Measurements from ENCODE around the gene CELSR1. TPM values are rescaled to one million over a fixed set of nuclear protein-coding genes. Genes with fewer than 3 reads are reported as not detected.

Gene CELSR1, protein sequence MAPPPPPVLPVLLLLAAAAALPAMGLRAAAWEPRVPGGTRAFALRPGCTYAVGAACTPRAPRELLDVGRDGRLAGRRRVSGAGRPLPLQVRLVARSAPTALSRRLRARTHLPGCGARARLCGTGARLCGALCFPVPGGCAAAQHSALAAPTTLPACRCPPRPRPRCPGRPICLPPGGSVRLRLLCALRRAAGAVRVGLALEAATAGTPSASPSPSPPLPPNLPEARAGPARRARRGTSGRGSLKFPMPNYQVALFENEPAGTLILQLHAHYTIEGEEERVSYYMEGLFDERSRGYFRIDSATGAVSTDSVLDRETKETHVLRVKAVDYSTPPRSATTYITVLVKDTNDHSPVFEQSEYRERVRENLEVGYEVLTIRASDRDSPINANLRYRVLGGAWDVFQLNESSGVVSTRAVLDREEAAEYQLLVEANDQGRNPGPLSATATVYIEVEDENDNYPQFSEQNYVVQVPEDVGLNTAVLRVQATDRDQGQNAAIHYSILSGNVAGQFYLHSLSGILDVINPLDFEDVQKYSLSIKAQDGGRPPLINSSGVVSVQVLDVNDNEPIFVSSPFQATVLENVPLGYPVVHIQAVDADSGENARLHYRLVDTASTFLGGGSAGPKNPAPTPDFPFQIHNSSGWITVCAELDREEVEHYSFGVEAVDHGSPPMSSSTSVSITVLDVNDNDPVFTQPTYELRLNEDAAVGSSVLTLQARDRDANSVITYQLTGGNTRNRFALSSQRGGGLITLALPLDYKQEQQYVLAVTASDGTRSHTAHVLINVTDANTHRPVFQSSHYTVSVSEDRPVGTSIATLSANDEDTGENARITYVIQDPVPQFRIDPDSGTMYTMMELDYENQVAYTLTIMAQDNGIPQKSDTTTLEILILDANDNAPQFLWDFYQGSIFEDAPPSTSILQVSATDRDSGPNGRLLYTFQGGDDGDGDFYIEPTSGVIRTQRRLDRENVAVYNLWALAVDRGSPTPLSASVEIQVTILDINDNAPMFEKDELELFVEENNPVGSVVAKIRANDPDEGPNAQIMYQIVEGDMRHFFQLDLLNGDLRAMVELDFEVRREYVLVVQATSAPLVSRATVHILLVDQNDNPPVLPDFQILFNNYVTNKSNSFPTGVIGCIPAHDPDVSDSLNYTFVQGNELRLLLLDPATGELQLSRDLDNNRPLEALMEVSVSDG (N-terminal part only)
- 18.6 and 52.2 TPM in 2 replicates for total RNA-seq

- peak in 1 of 2 donors; percentile 65 for DNase-seq (ENCODE audit: low read depth in 2 of 2)
These were observed at the start of gene CELSR1 for GRCh38 chr22:46537225-46537945. CELSR1 (minus strand) TSS chr22:46537620; CDS start chr22:46537170, 450 bp downstream.

DNA sequence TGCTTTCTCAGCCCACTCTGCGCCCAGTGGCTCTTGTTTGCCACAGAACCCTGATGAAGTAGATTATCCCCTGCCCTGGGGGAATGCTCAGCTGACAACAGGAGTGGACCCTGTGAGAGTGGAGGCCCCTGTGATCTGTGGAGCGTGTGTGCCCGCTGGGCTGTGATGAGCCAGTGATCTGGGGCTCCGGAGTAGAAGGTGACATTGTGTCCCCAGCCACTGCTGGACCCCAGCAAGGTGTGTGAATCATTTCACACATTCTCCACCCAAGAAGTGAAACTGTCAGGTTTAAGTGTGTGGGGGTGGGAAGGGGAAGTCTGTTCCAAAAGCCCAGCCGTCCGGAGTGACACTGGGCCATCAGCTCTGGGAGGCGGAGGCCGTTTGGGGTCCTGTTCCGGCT lies 49.6 kb upstream of the CELSR1 start:
- DNase-seq (ENCODE audit: low read depth in 2 of 2) = no peak

GRCh38 chr22:46586531-46587011 lies 49.2 kb upstream of the CELSR1 start:
- no peak for DNase-seq (ENCODE audit: low read depth in 2 of 2)

DNA sequence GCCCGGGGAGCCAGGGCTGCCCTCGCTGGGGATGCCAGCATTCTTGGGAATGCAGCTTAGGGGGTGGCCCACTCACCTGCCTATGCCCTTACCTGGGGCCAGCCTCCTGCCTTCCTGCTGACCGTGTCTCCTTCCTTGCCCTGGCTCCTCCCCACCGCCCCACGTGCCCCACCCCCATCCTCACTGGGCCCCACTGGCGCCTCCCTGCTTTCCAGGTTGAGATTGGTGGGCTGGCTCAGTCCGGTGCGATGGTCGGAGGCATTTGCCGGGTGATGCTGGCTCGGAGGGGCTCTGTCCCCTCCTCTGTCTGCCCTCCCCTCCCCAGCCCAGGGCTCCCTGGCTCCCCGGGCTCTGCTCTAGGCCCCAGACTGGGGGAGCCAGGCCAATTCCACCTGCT lies 48.7 kb upstream of the CELSR1 start:
- DNase-seq (ENCODE audit: low read depth in 2 of 2) = no peak

DNA sequence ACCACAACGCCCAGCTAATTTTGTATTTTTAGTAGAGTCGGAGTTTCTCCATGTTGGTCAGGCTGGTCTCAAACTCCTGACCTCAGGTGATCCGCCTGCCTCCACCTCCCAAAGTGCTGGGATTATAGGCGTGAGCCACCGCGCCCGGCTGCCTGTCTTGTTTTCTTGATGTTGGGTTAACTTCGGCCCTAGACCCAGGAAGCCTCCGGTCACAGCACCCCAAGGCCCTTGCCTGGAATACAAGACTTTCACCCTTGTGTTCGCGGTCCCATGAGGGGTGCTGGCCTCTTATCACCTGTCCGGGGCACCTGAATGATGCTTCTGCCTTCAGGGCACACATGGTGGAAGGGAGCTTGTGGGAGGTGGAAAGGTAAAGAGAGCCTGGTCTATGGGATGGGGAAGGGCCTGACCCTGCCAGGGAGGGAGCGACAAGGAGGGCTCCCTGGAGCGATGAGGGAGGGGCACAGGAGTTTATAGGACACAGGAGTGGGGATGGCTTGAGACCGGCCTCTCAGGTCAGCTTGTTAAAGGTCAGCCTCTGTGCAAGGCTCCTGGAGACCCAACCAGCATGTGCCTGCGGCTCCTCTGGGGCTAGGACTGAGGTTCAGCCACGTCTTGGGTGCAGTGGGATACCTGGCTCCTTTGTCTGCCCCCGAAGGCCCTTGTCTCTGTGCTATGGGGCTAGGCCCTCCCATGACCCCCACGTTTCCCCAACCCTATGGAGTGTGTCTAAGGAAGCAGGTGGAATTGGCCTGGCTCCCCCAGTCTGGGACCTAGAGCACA lies 48.1 kb upstream of the CELSR1 start:
- no peak for DNase-seq (ENCODE audit: low read depth in 2 of 2)

DNA sequence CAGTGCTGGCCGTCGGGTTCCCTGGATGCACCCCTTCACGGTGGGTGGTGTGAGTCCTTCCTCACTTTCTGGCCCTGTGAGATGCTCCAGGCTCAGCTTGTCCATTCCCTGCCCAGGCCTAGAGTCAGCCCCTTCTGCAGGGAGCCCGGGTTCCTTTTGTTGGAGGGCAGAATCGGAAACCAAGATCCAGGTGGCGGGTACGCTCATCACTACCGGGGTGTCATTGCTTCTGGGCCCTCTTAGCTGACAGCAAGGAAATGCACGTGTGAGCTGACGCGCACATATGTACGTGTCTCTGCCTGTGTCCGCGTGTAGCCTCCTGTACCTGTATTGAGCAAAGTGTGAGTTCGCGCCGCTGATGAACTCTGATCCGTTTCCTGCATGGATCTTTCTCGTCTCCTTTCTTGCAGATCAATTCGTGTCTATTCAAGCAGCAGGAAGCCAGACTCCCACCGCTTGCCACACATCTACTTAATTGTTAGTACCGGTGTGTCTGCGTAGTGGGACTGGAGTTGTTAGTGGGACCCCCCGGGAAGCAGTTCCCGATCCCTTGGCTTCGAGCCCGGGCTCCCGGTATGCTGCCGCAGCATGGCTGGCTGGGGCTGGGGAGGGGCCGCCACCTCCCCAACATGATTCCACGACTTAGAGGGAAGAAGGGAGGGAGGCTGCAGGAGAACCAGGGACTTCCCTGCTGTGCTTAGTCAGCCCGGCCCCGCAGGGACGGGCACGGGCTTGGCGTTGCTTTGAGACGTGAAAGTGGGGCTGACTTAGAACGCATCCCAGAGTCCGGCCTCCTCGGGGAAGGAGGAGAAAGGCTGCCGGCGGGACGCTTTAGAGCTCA lies 46.9 kb upstream of the CELSR1 start:
- no peak for DNase-seq (ENCODE audit: low read depth in 2 of 2)

DNA sequence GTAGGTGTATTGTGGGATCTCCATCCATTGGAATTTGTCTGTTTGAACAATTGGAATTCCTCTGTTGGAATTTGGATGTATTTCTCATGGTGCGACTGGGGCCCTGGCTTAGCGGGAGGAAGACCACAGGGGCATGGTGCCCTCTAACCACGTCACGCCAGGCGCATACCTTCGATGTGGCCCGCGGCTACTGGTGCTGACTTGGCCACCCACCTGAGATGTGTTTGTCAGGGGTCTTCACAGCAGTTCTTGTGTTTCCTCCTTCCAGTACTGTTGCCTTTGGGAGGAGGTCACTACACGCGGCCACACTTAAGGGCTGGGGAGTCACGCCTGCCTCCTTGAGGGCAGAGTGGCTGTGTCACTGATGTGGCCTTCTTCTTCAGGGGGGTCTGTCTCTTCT lies 46.2 kb upstream of the CELSR1 start:
- DNase-seq (ENCODE audit: low read depth in 2 of 2) = no peak

GRCh38 chr22:46582281-46582933 lies 45.0 kb upstream of the CELSR1 start:
- no peak for DNase-seq (ENCODE audit: low read depth in 2 of 2)

DNA sequence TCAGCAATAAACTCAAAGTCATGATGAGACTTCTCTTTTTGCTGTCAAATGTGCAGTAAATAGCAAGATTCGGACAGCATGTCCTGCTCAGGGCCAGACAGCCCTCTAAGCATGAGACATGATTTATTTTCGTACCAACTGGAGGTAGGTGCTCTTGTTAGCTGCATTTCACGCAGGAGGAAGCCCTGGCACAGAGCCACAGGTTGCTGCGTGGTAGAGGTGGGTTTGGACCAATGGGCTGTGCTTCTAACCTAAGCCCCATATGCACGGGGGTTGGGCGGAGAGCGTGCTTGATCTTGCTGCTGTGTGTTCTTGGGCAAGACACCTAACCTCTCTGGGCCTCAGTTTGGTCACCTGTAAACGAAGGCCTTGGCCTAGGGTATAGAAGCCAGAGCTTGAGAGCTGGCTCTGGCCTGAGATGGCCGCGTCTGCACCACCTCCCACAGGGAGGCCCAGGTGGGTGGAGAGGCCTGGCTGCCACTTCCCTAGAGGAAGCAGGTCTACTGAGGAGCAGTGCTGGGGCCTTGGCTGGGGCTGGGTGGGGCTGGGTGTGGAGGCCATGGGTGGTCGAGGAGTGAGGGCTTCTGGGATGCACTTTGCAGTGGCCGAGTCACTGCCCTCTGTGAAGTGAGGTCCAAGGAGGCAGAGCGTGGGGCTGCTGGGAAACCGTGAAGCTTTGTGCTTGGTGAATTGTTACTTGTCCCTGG lies 44.3 kb upstream of the CELSR1 start:
- DNase-seq (ENCODE audit: low read depth in 2 of 2) = no peak

DNA sequence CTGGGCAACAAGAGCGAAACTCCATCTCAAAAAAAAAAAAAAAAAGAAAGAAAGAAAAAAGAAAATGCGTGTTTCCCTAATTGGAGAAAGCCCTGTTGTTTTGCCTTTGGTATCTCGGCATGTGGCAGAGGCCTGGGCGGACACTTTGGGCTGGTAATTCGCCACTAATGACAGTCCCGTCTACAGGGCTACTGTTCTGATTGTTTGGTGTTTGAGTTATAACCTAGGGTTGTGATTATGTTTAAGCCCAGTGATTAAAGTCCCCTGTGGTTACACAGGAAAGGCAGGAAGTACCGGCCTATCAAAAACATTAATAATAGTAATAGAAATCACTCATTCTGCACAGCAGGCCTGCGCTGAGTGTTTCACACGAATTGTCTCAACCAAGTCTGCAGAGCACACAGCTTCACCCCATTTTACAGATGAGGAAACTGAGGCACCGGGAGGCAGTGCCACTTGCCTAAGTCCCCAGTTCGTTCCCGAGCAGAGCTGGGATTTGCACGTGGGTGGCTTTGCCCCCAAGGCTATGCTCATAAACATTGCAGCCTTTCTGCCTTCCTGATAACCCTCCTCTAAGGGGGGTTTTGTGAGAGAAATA lies 43.6 kb upstream of the CELSR1 start:
- peak in 1 of 2 donors; percentile 33 for DNase-seq (ENCODE audit: low read depth in 2 of 2)

GRCh38 chr22:46579751-46580449 lies 42.5 kb upstream of the CELSR1 start:
- DNase-seq (ENCODE audit: low read depth in 2 of 2) = no peak

DNA sequence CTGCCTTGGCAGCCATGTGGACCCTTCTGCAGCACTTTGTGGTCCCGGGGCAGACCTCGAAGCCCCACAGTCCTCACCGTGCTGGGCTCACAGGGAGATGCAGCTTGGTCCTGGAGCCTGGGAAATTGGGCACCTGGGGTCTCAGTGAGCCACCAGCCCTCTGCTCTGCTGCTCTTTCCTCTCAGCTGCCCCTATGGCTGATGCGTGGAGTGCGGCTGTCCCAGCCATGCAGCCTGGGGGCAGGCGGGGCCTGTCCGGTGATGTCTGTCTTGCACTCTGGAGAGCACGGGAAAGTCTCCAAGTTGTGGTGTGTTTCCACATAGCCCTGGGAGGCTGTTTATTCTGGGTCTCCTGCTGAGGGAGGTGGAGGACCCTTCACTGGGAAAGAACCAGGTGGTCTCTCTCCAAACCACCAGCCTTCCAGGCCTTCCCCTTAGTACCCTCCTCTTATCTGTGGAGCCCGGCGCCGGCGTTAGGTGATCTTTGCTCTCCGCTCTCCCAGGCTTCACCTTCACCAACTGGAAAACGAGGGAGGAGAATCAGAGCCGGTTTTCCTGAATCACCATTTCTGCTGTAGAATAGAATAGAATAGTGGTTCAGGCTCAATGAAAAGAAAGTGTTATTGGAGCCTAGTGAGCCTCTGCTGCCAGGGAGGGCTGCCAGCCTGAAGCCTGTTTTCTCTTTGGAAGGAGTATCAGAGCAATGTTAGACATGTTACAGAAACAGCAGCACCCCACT lies 41.6 kb upstream of the CELSR1 start:
- no peak for DNase-seq (ENCODE audit: low read depth in 2 of 2)

DNA sequence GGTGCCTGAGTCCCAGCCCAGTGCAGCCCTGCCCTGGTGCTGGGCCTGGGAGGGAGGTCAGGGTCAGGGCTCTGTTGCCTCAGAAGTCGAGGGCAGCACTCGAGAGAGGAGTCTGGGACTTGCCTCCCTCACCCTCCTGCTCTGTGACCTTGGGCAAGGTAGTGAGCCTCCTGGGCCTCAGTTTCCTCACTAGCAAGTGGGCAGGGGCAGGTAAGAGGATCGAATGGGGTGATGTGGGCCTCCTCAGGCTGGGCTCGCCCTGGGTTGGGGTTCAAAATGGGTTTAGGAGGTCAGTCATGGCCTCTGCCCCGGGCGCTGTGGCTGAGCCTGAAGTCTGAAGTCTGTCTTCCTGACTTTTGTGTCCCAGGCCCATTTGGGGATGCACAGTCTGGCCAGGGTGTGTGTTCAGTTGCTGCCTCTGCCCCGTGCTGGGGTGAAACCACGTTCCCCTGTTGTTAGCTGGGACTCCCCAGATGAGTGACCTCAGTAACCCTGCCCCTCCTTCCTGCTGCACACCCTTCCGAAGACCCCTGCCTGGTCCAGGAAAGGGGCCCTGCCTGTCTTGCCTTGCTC lies 40.9 kb upstream of the CELSR1 start:
- DNase-seq (ENCODE audit: low read depth in 2 of 2) = no peak

DNA sequence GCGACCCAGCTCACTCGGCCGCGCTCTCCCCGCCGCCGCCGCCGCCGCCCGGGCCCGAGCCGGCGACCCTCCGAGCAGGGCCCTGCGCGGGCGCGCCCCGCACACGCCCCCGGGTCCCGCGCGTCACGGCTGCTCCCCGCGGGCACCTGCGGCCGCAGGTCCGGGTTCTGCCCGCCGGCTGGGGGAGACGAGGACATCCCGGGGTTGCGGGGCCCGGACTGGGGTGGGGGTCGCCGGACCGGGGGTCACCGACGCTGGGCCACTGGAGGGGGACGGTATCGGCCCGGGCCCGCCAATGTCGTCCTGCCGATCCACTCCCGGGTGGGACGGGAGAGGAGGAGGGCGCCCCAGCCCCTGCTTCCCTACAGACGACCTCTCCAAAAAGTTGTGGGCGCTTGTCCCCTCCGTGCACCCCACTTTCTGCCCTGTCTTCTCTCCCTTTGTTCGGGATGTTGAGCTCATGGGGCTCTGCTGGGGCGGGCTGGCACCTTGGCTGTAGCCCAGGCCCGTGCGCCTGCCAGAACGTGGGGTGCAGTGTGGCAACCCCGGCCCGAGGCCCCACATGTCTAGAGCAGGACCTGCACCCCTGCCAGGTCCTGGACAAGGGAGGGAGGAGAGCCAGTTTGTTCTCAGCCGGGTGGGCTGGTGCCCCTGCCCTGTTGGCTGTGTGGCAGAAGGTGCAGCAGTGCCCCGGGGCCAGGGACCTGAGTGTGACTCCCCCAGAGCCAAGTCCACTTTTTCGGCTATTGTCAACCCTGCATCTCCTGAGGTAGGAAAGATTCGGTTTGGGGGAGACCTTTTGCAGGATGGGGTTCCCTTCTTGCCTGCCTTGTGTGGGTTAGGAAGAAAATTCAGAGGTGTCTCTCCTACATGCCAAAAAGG lies 40.2 kb upstream of the CELSR1 start:
- DNase-seq (ENCODE audit: low read depth in 2 of 2) = no peak

All from dermis microvascular lymphatic vessel endothelial cell (primary cell).